GM19328 (cell line): ENCODE data around the gene CCDC136.

ENCODE experiments used
- ATAC-seq: cut with Tn5 transposase; IDR thresholded peaks from one replicate; pipeline ENCODE4 v1.9.1; 2021; ENCODE audit warnings: mild to moderate bottlenecking, moderate library complexity; ENCODE audit not compliant: unreplicated experiment

The CCDC136 gene

GRCh38 chr7:128801667-128802418 lies 10.1 kb downstream of the CCDC136 start:
- ATAC-seq, result no peak

- no peak for ATAC-seq
Observed at GRCh38 chr7:128804484-128804883, 12.7 kb downstream of the CCDC136 start.

- ATAC-seq, result no peak
Observed at GRCh38 chr7:128805225-128805624, 13.5 kb downstream of the CCDC136 start.

GRCh38 chr7:128807191-128807590 lies 15.4 kb downstream of the CCDC136 start:
- ATAC-seq, result no peak

GRCh38 chr7:128809363-128809762 lies 17.6 kb downstream of the CCDC136 start:
- no peak for ATAC-seq

GRCh38 chr7:128810473-128810872 lies 18.7 kb downstream of the CCDC136 start:
- no peak for ATAC-seq

- no peak for ATAC-seq
Observed at GRCh38 chr7:128810997-128811396, 19.2 kb downstream of the CCDC136 start.

GRCh38 chr7:128811631-128812430 lies 20.1 kb downstream of the CCDC136 start:
- ATAC-seq, result no peak

- no peak for ATAC-seq
Observed at GRCh38 chr7:128812514-128813168, 20.9 kb downstream of the CCDC136 start.

- ATAC-seq, result no peak
Observed at GRCh38 chr7:128814499-128814898, 22.7 kb downstream of the CCDC136 start.

GRCh38 chr7:128815289-128815942 lies 23.6 kb downstream of the CCDC136 start:
- no peak for ATAC-seq

GRCh38 chr7:128818694-128819093 lies 26.9 kb downstream of the CCDC136 start:
- no peak for ATAC-seq

GRCh38 chr7:128821724-128822123 lies 30.0 kb downstream of the CCDC136 start:
- no peak for ATAC-seq

GRCh38 chr7:128826512-128826911 lies 34.7 kb downstream of the CCDC136 start:
- ATAC-seq, result no peak

- ATAC-seq, result no peak
Observed at GRCh38 chr7:128826916-128827247, 35.1 kb downstream of the CCDC136 start.

- no peak for ATAC-seq
Observed at GRCh38 chr7:128827248-128827958, 35.6 kb downstream of the CCDC136 start.

GRCh38 chr7:128827971-128828711 lies 36.4 kb downstream of the CCDC136 start:
- no peak for ATAC-seq

- ATAC-seq, result no peak
Observed at GRCh38 chr7:128829391-128830166, 37.8 kb downstream of the CCDC136 start.
